Upper lobe of left lung (tissue), 4 donors: Measurements from ENCODE around the gene TMEM40.

Experiments
- CTCF ChIP-seq, 6 experiments: fragments of 450-650 bp in 4 of 6; fragments of 200-600 bp in 2 of 6; sonication (generic) in 2 of 6; IDR thresholded peaks; one replicate each; pipeline ENCODE4 v1.5.1; 2016 to 2019; ENCODE audit warnings: antibody characterized with exemption in 6 of 6
- EP300 ChIP-seq, 4 donors: sonication (generic); formaldehyde crosslinking; IDR thresholded peaks; one replicate each; pipeline ENCODE4 v1.5.1; 2017; ENCODE audit warnings: antibody characterized with exemption in 4 of 4, control low read depth in 2 of 4
- POLR2A ChIP-seq, 4 donors: fragments of 450-650 bp; IDR thresholded peaks; one replicate each; pipeline ENCODE4 v1.5.1; 2016 to 2017; ENCODE audit warnings: antibody characterized with exemption in 4 of 4, mild to moderate bottlenecking in 2 of 4

- TF ChIP-seq CTCF (IDR thresholded peaks at IDR 0.05) (no peak), EP300 (IDR thresholded peaks at IDR 0.05) (no peak), POLR2A (IDR thresholded peaks at IDR 0.05) (no peak)
Measured at GRCh38 chr3:12692444-12692843, 66.6 kb downstream of the TMEM40 start.
